GM19467 (cell line): Measurements from ENCODE around the gene NGFR.
"Not testable (repeated sequence)": the region's sequence is repeated elsewhere in the genome, so short reads cannot be mapped to it uniquely, and the experiment has no call there.

ENCODE experiments used
- ATAC-seq: cut with Tn5 transposase; IDR thresholded peaks from one replicate; pipeline ENCODE4 v1.9.1; 2021; ENCODE audit warnings: mild to moderate bottlenecking, moderate library complexity; ENCODE audit not compliant: unreplicated experiment

Gene NGFR

DNA sequence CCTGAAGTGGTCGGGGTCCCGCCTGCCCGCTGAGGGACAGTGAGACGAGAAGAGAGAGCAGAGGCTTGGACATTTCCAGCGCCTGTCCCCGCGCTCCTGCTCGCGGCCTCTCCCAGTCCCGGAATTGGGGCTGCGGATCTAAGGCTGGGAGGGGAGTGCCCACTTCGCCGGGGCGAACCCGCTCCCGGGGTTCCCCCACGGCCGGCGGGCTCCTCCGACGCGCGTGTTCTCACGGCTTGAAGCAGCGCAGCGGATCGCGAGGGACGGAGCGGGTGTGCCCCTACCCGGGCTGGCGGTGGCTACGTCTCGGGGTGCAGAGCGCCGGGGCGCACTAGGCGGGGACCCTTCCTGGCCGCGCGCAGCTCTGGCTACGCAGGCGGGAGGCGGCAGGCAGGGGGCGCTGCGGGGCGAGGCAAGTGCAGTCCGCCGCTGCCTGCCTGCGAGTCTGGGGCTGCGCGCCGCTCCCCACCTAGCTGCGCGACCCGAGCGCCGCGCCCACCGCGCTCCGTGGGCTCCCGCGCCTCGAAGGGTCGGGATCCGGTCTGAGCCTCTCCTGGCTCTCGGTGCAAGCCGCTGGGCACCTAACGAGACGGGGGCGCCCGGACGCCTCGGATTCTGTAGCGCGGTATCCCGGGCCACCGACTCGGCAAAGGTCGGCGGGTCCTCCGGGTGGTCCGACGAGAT, 1.2 kb downstream of the NGFR start:
- ATAC-seq: no peak

DNA sequence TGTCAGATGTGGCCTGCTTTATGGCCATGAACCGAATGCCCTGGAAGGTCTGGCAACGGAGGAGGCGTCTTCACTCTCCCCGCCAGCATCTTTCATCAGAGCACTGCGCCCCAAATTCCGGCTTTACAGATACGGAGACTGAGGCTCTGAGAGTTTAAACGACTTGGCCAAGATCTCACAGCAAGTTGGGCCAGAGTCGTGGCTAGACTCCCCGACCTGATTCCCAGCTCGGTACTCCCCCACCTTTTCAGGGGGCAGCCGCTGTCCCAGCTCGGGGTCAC, 1.7 kb downstream of the NGFR start:
- ATAC-seq: no peak

DNA sequence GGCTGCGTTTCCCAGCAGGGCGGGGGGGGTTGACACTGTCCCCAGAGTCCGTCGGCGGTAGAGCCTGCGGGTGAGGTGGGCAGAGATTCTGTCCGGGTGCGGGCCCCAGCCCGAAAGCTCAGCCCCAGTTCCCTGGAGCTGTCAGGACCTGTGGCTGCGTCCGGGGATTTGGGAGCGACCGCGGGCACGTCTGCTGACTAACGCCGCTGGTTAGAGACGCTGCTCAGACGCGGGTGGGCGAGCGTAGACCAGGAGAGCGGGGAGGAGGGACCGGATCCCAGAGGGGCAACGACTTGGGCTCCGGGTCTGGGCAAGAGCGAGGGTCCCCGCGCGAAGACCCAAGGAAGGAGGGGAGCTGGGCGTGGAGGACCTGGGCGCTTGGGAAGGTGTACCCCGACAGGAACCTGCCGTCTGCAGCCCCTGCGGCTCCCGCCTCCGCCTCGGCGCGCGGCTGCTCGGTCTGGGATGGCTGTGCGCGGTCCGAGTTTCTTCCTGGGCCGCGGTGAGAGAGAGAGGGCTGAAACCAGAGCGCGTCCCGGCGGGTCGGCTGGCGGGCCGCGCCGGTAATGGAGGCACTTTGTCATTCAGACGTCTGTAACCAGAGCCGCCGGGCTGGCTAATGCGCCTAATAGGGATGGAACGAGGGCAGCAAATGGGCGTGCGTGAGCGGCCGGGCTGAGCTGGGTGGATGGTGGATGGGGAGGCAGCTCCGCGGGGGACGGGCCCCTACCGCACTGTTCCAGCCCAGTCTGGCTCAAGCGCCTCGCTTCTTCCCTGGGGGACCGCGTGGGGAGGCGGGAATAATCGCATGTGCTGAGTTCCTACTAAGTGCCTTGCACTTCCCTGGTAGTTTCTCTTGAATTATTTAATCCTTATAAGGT, 2.3 kb downstream of the NGFR start:
- ATAC-seq: no peak

DNA sequence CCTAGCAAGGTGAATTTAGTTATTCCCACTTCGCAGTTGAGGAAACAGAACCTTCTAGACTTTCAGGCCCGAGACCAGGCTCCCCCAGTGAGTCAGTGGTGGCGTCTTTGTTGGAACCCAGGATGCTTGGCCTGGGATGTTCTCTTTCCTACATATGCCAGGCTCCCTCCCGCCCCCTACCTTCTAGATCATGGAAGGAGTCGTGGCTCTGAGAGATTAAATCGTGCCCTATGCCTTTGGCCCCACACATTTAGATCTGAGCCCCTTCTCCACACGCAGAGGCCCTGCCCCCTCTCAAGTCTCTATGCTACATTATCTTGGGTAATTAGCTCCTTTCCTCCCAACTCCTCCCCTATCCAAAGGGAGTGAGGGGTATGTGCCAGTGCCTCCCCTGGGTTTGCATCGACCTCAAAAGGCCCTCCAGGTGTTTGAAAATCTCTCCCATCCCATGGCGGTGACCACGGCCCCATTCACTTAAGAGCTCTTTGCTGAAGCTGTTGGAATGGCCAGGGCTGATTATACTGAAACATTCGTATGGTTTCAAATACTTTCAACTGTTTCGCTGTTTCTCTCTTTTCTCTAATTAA, 3.0 kb downstream of the NGFR start:
- no peak for ATAC-seq

DNA sequence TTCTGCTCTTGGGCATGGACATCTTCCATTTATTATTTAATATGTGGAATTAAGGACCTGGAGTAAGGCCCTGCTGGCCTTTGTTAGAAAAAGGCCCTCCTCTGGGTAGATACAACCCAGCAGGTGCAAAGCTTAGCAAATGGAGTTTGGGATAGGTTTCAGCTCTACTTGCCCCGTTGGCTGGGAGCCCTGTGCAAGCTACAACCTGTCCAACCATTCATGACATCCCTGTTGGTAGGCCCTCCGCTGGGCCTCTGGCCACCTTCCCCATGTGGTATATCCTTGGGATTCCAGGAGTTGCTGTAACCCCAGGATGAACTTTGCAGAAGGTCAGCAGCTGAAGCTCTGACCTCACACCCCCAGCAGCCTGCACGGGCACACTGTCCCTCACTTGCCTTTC, 6.4 kb downstream of the NGFR start:
- ATAC-seq: no peak

DNA sequence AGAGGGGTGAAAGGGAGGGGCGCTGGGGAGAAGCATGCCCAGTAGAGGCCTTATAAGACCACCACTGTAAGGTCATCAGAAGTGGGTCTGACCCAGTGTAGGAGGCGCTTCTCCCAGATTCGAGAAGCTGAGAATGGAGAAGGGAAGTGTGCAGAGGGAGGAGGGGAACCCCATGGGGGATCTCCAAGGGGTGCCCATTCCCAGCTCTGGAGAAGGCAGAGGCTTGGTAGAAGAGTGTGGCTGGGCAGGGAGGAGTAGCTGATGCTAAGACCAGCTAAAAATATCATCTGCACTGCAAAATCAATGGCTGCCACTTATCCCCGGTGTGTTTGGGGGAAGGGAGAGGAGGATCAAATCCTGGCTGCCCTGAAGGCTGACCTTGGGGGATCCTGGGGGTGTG, 7.2 kb downstream of the NGFR start:
- ATAC-seq: no peak

DNA sequence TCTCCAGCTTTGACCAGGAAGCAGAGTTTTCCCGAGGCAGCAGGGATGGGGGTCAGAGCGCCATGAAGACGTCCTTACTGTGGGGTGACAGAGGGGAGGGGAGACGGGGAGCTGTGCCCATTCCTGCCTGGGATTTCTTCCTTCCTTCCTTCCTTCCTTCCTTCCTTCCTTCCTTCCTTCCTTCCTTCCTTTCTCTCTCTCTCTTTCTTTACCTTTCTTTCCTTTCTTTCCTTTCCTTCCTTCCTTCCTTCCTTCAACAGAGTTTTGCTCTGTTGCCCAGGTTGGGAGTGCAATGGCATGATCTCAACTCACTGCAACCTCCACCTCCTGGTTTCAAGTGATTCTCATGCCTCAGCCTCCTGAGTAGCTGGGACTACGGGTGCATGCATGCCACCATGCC, 7.6 kb downstream of the NGFR start:
- ATAC-seq: not testable (repeated sequence)

DNA sequence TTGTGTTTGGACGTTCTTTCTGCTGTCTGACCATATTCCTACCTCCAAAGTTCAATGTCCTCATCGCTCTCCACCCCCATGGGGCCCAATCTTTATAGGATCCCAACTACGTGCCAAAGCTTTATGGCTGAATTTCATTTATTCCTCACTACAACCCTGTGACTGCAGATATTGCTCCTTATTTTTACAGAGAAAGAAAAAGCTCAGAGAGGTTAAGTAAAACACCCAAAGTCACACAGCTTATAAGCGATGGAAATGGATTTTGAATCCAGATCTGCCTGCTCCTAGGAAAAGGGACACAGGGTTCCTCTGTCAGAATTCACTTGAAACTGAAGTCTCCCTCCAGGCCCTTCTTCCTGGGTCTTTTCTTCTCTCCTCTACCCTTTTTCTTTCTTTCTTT, 9.3 kb downstream of the NGFR start:
- ATAC-seq: no peak

DNA sequence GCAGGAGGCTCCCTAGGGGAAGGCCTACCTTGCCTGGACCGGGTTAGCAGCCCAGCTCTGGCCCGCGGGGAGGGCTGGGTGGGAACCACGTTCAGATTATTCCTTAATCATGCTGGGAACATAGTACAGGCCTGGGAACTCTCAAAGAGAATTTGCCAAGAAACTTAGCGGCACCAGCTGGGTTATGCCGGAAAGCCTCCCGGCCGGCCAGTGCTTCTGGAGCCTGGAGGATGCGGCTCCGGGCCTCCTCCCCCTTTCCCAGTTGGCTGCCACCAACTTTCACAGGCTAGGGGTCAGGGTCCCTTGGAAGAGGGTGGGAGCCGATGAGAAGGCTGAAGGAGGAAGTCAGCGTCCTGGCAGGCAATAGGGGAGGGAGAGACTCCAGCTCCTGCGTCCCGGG, 10.8 kb downstream of the NGFR start:
- no peak for ATAC-seq

DNA sequence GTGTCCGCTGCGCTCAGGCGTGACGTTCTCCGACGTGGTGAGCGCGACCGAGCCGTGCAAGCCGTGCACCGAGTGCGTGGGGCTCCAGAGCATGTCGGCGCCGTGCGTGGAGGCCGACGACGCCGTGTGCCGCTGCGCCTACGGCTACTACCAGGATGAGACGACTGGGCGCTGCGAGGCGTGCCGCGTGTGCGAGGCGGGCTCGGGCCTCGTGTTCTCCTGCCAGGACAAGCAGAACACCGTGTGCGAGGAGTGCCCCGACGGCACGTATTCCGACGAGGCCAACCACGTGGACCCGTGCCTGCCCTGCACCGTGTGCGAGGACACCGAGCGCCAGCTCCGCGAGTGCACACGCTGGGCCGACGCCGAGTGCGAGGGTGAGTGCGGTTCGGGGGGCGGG, 11.2 kb downstream of the NGFR start:
- no peak for ATAC-seq

DNA sequence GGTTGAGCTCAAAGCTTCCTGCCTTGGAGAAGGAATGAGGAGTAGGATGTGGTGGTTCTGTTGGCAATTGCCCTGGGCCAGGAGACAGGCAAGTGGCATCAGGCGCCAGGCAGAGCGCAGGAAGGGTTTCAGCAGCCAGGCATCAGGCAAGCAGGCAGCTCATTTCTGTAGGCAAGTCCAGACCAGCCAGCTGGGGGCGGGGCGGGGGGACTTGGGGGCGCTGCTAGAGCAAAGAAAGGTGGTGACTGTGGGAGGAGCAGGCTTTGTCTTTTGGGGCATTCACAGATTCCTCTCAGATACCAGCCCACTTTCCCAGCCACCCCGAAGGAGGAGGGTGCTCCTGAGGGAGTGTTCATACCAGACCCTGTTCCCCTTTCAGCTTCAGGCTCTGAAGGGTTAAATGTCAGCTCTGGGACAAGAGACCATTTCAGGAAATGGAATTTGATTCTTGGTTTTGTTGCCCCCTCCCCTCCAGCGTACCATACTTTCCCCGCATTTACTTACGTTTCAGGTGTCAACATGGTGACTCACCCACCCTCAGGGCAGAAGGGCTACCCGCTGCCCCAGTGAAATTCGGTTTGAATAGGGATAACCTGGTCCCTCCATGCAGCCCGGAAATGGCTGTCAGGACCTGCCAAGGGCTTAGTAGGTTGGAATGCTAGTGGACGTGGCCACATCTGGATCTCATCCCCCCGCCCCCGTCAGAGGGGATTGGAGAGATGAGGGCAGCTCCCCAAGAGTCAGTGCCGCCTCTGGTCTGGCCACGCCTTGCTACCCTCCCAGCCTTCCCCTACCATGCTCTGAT, 13.2 kb downstream of the NGFR start:
- ATAC-seq: no peak

DNA sequence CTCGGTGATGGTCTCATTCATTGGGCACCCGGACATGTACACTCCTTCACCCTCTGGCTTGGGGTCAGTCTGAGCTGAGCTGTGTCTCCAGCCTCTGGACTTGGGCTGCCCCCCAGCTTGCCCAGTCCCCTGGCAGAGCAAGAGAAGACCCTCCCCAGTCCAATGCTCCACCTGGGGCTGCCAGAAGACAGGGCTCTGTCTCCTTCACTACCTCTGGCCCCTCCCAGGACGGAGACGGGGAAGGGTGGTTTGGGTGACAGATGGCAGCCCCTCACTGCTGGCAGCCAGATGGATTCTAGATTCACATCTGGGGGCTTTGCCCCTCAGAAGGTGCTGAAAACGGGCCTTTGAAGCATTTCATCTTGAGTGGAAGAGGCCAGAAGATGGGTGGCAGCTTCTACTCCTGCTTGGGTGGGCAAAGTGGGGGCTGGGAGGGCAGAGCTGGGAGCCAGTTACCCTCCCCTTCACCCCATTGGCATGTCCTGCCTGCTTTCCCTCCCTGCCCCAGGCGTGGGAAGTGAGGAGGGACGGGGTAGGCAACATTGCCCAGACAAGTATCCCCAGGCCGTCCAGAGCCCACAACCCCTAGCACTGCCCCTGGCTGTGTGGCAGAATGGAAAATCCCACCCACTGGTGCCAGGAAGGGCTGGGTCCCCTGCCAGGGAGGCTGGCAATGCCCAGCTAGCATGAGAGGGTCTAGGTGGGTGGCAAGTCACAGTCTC, 13.9 kb downstream of the NGFR start:
- no peak for ATAC-seq

DNA sequence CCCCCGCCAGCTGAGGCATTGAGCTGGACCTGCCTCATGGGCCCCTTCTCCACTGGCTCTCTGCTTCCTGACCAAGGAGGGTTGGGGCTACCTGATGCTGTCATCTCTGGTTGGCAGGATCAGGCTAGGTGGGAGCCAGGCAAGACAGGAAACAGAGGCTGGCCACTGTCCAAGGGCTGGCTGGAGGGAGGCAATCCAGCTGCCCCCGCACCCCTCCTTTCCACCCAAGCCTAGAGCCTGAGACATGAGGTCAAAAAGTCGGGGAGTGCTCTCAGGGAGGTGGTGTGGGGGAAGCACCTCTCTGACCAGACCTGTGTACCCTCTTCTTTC, 14.5 kb downstream of the NGFR start:
- no peak for ATAC-seq

DNA sequence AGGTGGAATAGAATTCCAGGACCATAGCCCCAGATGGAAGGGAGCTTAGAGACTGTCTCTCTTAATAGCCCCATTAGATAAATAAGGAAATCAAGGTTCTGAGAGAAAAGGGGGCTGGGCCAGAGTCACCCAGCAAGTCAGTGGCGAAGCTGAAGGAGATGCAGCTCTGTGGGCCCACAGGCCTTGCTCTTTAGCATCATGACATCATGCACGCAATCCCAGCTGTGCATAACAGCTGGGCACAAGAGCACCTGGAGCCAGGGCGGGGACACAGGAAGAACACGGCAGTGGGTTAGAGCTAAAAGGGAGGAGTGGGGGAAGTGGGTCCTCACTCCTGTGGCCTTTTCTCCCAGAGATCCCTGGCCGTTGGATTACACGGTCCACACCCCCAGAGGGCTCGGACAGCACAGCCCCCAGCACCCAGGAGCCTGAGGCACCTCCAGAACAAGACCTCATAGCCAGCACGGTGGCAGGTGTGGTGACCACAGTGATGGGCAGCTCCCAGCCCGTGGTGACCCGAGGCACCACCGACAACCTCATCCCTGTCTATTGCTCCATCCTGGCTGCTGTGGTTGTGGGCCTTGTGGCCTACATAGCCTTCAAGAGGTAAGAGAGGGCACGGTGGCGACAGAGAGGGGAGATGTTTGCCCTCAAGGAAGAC, 15.1 kb downstream of the NGFR start:
- ATAC-seq: no peak

DNA sequence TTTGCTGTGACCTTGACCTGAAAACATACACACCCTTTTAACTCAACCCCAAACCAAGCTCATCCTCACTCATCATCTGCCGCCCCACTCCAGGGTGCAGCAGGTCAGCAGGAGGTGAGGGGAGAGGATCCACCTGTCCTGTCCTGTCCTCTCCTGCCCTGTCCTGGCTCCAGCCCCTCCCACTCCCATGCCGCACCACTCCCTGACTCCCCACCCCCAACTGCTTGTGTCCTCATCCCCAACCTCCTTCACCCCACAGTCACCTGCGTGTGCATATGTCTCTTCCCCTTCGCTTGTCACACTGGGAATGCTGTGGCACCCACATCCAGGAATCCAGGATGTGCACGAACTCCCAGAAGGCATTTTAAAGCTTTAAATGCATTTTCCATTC, 15.6 kb downstream of the NGFR start:
- no peak for ATAC-seq

DNA sequence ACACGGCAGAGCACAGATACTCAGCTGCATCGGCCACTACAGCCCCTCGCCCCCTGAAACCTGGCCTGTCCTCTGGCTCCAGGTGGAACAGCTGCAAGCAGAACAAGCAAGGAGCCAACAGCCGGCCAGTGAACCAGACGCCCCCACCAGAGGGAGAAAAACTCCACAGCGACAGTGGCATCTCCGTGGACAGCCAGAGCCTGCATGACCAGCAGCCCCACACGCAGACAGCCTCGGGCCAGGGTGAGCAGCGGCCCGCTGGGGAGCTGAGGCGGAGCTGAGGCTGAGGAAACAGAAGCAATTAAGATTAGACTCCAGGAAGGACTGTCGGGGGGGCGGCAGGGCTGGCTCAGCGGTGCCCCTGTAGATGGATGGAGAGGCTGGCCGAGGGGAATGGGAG, 16.7 kb downstream of the NGFR start:
- no peak for ATAC-seq

DNA sequence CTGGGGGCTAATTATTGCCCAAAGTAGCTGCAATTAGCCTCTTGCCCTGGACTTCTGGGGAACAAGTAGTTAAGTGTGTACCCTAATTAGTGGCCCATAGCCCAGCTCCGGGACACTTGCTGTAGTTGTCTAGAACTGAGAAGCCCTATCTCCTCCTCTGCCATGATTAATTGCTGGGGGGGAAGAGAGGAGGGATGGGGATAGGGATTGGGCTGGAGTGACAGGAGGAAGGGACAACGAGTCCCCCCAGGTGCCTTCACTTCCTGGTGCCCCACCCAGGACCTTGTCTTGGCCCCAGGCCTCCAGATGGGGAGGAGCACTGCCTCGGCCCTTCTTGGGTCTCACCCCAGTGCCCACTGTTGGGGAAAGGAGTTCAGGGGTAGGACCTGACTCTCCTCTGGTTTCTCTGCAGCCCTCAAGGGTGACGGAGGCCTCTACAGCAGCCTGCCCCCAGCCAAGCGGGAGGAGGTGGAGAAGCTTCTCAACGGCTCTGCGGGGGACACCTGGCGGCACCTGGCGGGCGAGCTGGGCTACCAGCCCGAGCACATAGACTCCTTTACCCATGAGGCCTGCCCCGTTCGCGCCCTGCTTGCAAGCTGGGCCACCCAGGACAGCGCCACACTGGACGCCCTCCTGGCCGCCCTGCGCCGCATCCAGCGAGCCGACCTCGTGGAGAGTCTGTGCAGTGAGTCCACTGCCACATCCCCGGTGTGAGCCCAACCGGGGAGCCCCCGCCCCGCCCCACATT, 17.4 kb downstream of the NGFR start:
- ATAC-seq: no peak

DNA sequence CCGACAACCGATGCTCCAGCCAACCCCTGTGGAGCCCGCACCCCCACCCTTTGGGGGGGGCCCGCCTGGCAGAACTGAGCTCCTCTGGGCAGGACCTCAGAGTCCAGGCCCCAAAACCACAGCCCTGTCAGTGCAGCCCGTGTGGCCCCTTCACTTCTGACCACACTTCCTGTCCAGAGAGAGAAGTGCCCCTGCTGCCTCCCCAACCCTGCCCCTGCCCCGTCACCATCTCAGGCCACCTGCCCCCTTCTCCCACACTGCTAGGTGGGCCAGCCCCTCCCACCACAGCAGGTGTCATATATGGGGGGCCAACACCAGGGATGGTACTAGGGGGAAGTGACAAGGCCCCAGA, 17.9 kb downstream of the NGFR start:
- ATAC-seq: no peak

DNA sequence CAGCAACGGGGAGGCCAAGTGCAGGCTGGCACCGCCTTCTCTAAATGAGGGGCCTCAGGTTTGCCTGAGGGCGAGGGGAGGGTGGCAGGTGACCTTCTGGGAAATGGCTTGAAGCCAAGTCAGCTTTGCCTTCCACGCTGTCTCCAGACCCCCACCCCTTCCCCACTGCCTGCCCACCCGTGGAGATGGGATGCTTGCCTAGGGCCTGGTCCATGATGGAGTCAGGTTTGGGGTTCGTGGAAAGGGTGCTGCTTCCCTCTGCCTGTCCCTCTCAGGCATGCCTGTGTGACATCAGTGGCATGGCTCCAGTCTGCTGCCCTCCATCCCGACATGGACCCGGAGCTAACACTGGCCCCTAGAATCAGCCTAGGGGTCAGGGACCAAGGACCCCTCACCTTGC, 18.5 kb downstream of the NGFR start:
- ATAC-seq: no peak
